Measurements from ENCODE around the gene DYNLRB1. TPM values are rescaled to one million over a fixed set of nuclear protein-coding genes. Genes with fewer than 3 reads are reported as not detected.
A peak's percentile ranks its signal among the peaks of the same experiment; 100 is the strongest.

The DYNLRB1 gene
- total RNA-seq, 2 experiments from 2014 or later, result 66.6 to 70.9 TPM

- ChIA-PET POLR2A (interaction anchor here (0.8 to 1.4 kb wide), 2 partner anchors 13 to 162 kb away, joined by 3 read pairs; no protein-coding TSS in a partner anchor), CTCF (interaction anchor here (1.0 to 3.3 kb wide), 4 partner anchors 164 to 414 kb away, joined by 3 to 12 read pairs (median 6); no protein-coding TSS in a partner anchor)
- Mint-ChIP-seq H3K27ac (no peak overlapping the region), H3K4me1 (ENCODE audit: low read depth) (peaks cover 16% of the 10 kb centered on the region), H3K27me3 (peaks cover 4% of the 10 kb centered on the region), H3K9me3 (no peaks in the 10 kb centered on the region), H3K4me3 (no peak overlapping the region), H3K36me3 (ENCODE audit: low read depth) (peaks cover 6% of the 10 kb centered on the region)
- TF ChIP-seq CTCF (IDR thresholded peaks at IDR 0.05), result no peak
- ATAC-seq (no peak), DNase-seq (no peak)
- intact Hi-C loops (cut with micrococcal nuclease), result no loop called here
Observed at GRCh38 chr20:34543463-34544056, 27.3 kb downstream of the DYNLRB1 start.

GRCh38 chr20:34544109-34544796 lies 28.0 kb downstream of the DYNLRB1 start:
- ChIA-PET CTCF (interaction anchor here (0.6 to 3.3 kb wide), 8 partner anchors 12 to 232 kb away, joined by 3 to 12 read pairs (median 3); partner anchors contain the start of genes DYNLRB1 and MAP1LC3A), POLR2A (interaction anchor here (0.7 to 1.4 kb wide), 6 partner anchors 13 to 165 kb away, joined by 3 to 4 read pairs (median 3); partner anchors contain the start of gene DYNLRB1)
- H3K36me3 Mint-ChIP-seq (ENCODE audit: low read depth), result peaks cover 6% of the 10 kb centered on the region
- DNase-seq, result peak; percentile 40
- H3K4me1 Mint-ChIP-seq (ENCODE audit: low read depth), result peaks cover 16% of the 10 kb centered on the region
- ATAC-seq, result peak; percentile 87
- H3K27ac Mint-ChIP-seq, result no peak overlapping the region
- H3K9me3 Mint-ChIP-seq, result no peaks in the 10 kb centered on the region
- intact Hi-C loops (cut with micrococcal nuclease), result no loop called here
- peak overlapping the region; percentile 34 for H3K4me3 Mint-ChIP-seq
- TF ChIP-seq CTCF (IDR thresholded peaks at IDR 0.05), result no peak
- peaks cover 4% of the 10 kb centered on the region for H3K27me3 Mint-ChIP-seq

- Mint-ChIP-seq H3K4me1 (ENCODE audit: low read depth) (peaks cover 9% of the 10 kb centered on the region), H3K36me3 (ENCODE audit: low read depth) (no peaks in the 10 kb centered on the region), H3K27me3 (peaks cover 4% of the 10 kb centered on the region), H3K4me3 (no peak overlapping the region), H3K9me3 (no peaks in the 10 kb centered on the region), H3K27ac (no peak overlapping the region)
- intact Hi-C loops (cut with micrococcal nuclease), result no loop called here
- no peak for TF ChIP-seq CTCF (IDR thresholded peaks at IDR 0.05)
- CTCF ChIA-PET, result no interaction called here
- no peak for DNase-seq
- ATAC-seq, result no peak
- POLR2A ChIA-PET, result interaction anchor here (3.1 kb wide), 1 partner anchor 11 kb away, joined by 8 read pairs; the partner anchor contains the start of gene MAP1LC3A
Observed at GRCh38 chr20:34546751-34547181, 30.5 kb downstream of the DYNLRB1 start.

GRCh38 chr20:34547844-34548613 lies 31.8 kb downstream of the DYNLRB1 start:
- no peak for ATAC-seq
- DNase-seq, result no peak
- POLR2A ChIA-PET, result interaction anchor here (3.1 kb wide), 1 partner anchor 10 kb away, joined by 8 read pairs; the partner anchor contains the start of gene MAP1LC3A
- H3K4me1 Mint-ChIP-seq (ENCODE audit: low read depth), result peaks cover 9% of the 10 kb centered on the region
- no peaks in the 10 kb centered on the region for H3K9me3 Mint-ChIP-seq
- peaks cover 4% of the 10 kb centered on the region for H3K27me3 Mint-ChIP-seq
- CTCF ChIA-PET, result interaction anchor here (1.2 kb wide), 1 partner anchor 11 kb away, joined by 3 read pairs; no protein-coding TSS in a partner anchor
- H3K4me3 Mint-ChIP-seq, result no peak overlapping the region
- H3K27ac Mint-ChIP-seq, result no peak overlapping the region
- TF ChIP-seq CTCF (IDR thresholded peaks at IDR 0.05), result no peak
- H3K36me3 Mint-ChIP-seq (ENCODE audit: low read depth), result no peaks in the 10 kb centered on the region
- intact Hi-C loops (cut with micrococcal nuclease), result no loop called here

Measured in activated CD8-positive, alpha-beta T cell treated with anti-CD3 and anti-CD28 coated beads for 36 hours (primary cell).